HEK293 (cell line): ENCODE data around the gene CSTF1.

ENCODE experiments used
- CTCF ChIA-PET: fragments of 350-600 bp; formaldehyde crosslinking; extraction: SDS; loops from one replicate; lab custom pipeline; 2021; ENCODE audit warnings: antibody characterized with exemption; lab: Yijun Ruan, JAX
- POLR2A ChIA-PET: fragments of 300-600 bp; formaldehyde crosslinking; extraction: SDS; loops from one replicate; lab custom pipeline; 2020; ENCODE audit warnings: antibody characterized with exemption, inconsistent platforms; lab: Yijun Ruan, JAX
- H3K27ac ChIP-seq: fragments of 200-500 bp; sonication (Bioruptor generic); 2 replicates; pipeline ENCODE4 v1.5.1; 2014; ENCODE audit warnings: low read depth, low read length, control low read depth, inconsistent platforms; ENCODE audit errors: extremely low read depth
- H3K36me3 ChIP-seq, 2 experiments: fragments of 200-500 bp in 1 of 2; sonication (Bioruptor generic) in 1 of 2; 1 replicate in 1 of 2; 2 replicates in 1 of 2; pipeline ENCODE4 v1.5.1; 2014 to 2017; ENCODE audit warnings: inconsistent platforms in 2 of 2, low read length in 2 of 2; ENCODE audit not compliant: control insufficient read depth in 2 of 2, insufficient read depth in 1 of 2
- H3K4me1 ChIP-seq: fragments of 200-500 bp; sonication (Bioruptor generic); 2 replicates; pipeline ENCODE4 v1.5.1; 2014; ENCODE audit warnings: mild to moderate bottlenecking, low read length, inconsistent platforms; ENCODE audit not compliant: control insufficient read depth, insufficient read depth
- H3K4me3 ChIP-seq: 2 replicates; pipeline ENCODE4 v1.5.1; 2011; ENCODE audit warnings: low read depth, mild to moderate bottlenecking, control low read depth, low read length, moderate library complexity
- H3K9me3 ChIP-seq: fragments of 200-500 bp; sonication (Bioruptor generic); 2 replicates; pipeline ENCODE4 v1.5.1; 2014; ENCODE audit warnings: low read depth, low read length, inconsistent platforms; ENCODE audit not compliant: control insufficient read depth, insufficient read depth
- BCL11A ChIP-seq: fragments of 450-650 bp; formaldehyde crosslinking; IDR thresholded peaks from 2 replicates; pipeline ENCODE4 v1.5.1; 2016; ENCODE audit warnings: low read depth, missing biosample characterization, missing genetic modification characterization
- EGR2 ChIP-seq: fragments of 450-650 bp; formaldehyde crosslinking; IDR thresholded peaks from 2 replicates; pipeline ENCODE4 v1.5.1; 2016; ENCODE audit warnings: low read depth, missing biosample characterization, missing genetic modification characterization
- FEZF1 ChIP-seq: fragments of 450-650 bp; formaldehyde crosslinking; IDR thresholded peaks from 2 replicates; pipeline ENCODE4 v1.5.1; 2016; ENCODE audit warnings: missing biosample characterization, missing genetic modification characterization
- GLIS2 ChIP-seq: fragments of 450-650 bp; formaldehyde crosslinking; IDR thresholded peaks from 2 replicates; pipeline ENCODE4 v1.5.1; 2016; ENCODE audit warnings: missing biosample characterization, missing genetic modification characterization
- KLF10 ChIP-seq: fragments of 450-650 bp; IDR thresholded peaks from 2 replicates; pipeline ENCODE4 v1.5.1; 2018; ENCODE audit warnings: missing biosample characterization, mild to moderate bottlenecking, missing genetic modification characterization
- KLF16 ChIP-seq: fragments of 450-650 bp; formaldehyde crosslinking; IDR thresholded peaks from 2 replicates; pipeline ENCODE4 v1.5.1; 2017; ENCODE audit warnings: missing biosample characterization, missing genetic modification characterization
- MYNN ChIP-seq: fragments of 450-650 bp; formaldehyde crosslinking; IDR thresholded peaks from 2 replicates; pipeline ENCODE4 v1.5.1; 2016; ENCODE audit warnings: missing biosample characterization, missing genetic modification characterization, borderline replicate concordance
- SP7 ChIP-seq: fragments of 450-650 bp; formaldehyde crosslinking; IDR thresholded peaks from 2 replicates; pipeline ENCODE4 v1.5.1; 2016; ENCODE audit warnings: missing biosample characterization, missing genetic modification characterization
- ZBTB17 ChIP-seq: fragments of 450-650 bp; formaldehyde crosslinking; IDR thresholded peaks from 2 replicates; pipeline ENCODE4 v1.5.1; 2016; ENCODE audit warnings: missing biosample characterization, missing genetic modification characterization
- ZFHX2 ChIP-seq: fragments of 450-650 bp; formaldehyde crosslinking; conservative IDR thresholded peaks from 2 replicates; pipeline ENCODE4 v1.5.1; 2016; ENCODE audit warnings: missing biosample characterization, missing genetic modification characterization
- ZIC2 ChIP-seq: fragments of 450-650 bp; formaldehyde crosslinking; IDR thresholded peaks from 2 replicates; pipeline ENCODE4 v1.5.1; 2016; ENCODE audit warnings: missing biosample characterization, missing genetic modification characterization
- ZNF16 ChIP-seq: fragments of 450-650 bp; formaldehyde crosslinking; IDR thresholded peaks from 2 replicates; pipeline ENCODE4 v1.5.1; 2016; ENCODE audit warnings: low read depth, missing biosample characterization, missing genetic modification characterization
- ZNF169 ChIP-seq: fragments of 450-650 bp; formaldehyde crosslinking; IDR thresholded peaks from 2 replicates; pipeline ENCODE4 v1.5.1; 2016; ENCODE audit warnings: missing biosample characterization, missing genetic modification characterization
- ZNF248 ChIP-seq: fragments of 450-650 bp; formaldehyde crosslinking; IDR thresholded peaks from 2 replicates; pipeline ENCODE4 v1.5.1; 2017; ENCODE audit warnings: missing biosample characterization, missing genetic modification characterization
- ZNF274 ChIP-seq, 2 experiments: fragments of 200-500 bp in 1 of 2; fragments of 450-650 bp in 1 of 2; sonication (Bioruptor generic) in 1 of 2; formaldehyde crosslinking in 1 of 2; IDR thresholded peaks; 2 replicates each; pipeline versions ENCODE4 v1.5.1 to v1.6.1; 2014 to 2016; ENCODE audit warnings: borderline replicate concordance in 1 of 2, inconsistent platforms in 1 of 2, low read length in 1 of 2, missing biosample characterization in 1 of 2, missing genetic modification characterization in 1 of 2
- ZNF311 ChIP-seq: fragments of 450-650 bp; formaldehyde crosslinking; IDR thresholded peaks from 2 replicates; pipeline ENCODE4 v1.5.1; 2017; ENCODE audit warnings: missing biosample characterization, missing genetic modification characterization, borderline replicate concordance
- ZNF529 ChIP-seq: fragments of 450-650 bp; formaldehyde crosslinking; IDR thresholded peaks from 2 replicates; pipeline ENCODE4 v1.5.1; 2017; ENCODE audit warnings: missing genetic modification characterization, missing biosample characterization; ENCODE audit not compliant: insufficient replicate concordance
- ZNF626 ChIP-seq: fragments of 450-650 bp; sonication (Bioruptor Pico); formaldehyde crosslinking; IDR thresholded peaks from 2 replicates; pipeline ENCODE4 v1.5.1; 2018; ENCODE audit warnings: missing biosample characterization, missing genetic modification characterization, inconsistent platforms
- ZSCAN16 ChIP-seq: fragments of 450-650 bp; formaldehyde crosslinking; IDR thresholded peaks from 2 replicates; pipeline ENCODE4 v1.5.1; 2016; ENCODE audit warnings: missing biosample characterization, missing genetic modification characterization
- ZSCAN18 ChIP-seq: fragments of 450-650 bp; formaldehyde crosslinking; IDR thresholded peaks from 2 replicates; pipeline ENCODE4 v1.5.1; 2016; ENCODE audit warnings: missing biosample characterization, missing genetic modification characterization
- ZSCAN4 ChIP-seq: fragments of 450-650 bp; formaldehyde crosslinking; IDR thresholded peaks from 2 replicates; pipeline ENCODE4 v1.5.1; 2017; ENCODE audit warnings: missing biosample characterization, missing genetic modification characterization
- ZXDB ChIP-seq: fragments of 450-650 bp; formaldehyde crosslinking; IDR thresholded peaks from 2 replicates; pipeline ENCODE4 v1.5.1; 2016; ENCODE audit warnings: missing biosample characterization, missing genetic modification characterization
- TF ChIP-seq, protein P1 (sequence below): fragments of 450-650 bp; formaldehyde crosslinking; IDR thresholded peaks from 2 replicates; pipeline ENCODE4 v1.5.1; 2016; ENCODE audit warnings: missing biosample characterization, missing genetic modification characterization

CSTF1 gene

DNA sequence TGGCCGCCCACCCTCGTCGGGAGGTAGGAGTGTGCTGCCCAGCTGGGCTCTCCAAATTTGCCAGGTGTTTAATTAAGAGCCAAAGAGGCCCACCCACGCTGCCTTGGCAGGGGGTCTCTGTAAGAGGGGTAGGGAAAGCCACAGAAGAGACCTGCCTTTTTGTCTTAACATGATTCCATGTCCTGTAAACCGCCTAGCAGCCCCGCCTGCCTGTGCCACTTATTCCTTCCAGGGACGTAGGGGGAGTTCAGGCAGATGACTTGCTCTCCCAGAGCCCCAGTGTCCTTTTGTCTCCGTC, 31.6 kb upstream of the CSTF1 start:
- Histone ChIP-seq H3K27ac (no peak overlapping the region), H3K4me1 (no peaks in the 10 kb centered on the region), H3K9me3 (no peaks in the 10 kb centered on the region), H3K36me3 (peaks cover 0 to 23% of the 10 kb centered on the region in 2 experiments; a peak in 2 of 3 replicates), H3K4me3 (no peak overlapping the region)
- ChIA-PET CTCF (interaction anchor here (1.9 kb wide), 1 partner anchor 17 kb away, joined by 5 read pairs; no protein-coding TSS in a partner anchor), POLR2A (interaction anchor here (1.0 kb wide), 1 partner anchor 31 kb away, joined by 3 read pairs; the partner anchor contains the start of genes AURKA and CSTF1)
- TF ChIP-seq ZFHX2 (tag by site-specific recombination) (peak; percentile 92), ZIC2 (tag by site-specific recombination) (peak; percentile 73), ZXDB (tag by site-specific recombination) (no peak), ZNF169 (tag by site-specific recombination) (no peak), ZBTB17 (tag by site-specific recombination) (no peak), EGR2 (tag by site-specific recombination) (peak; percentile 88), ZNF274 (IDR thresholded peaks at IDR 0.05; ENCODE audit: low read length) (no peak), ZNF274 (tag by site-specific recombination; IDR thresholded peaks at IDR 0.05; ENCODE audit: borderline replicate concordance) (no peak), SP7 (tag by site-specific recombination) (0 out of 2 replicates have a peak, but pooled peaks have one; percentile 33)

- Histone ChIP-seq H3K9me3 (no peaks in the 10 kb centered on the region), H3K36me3 (peaks cover 0 to 33% of the 10 kb centered on the region in 2 experiments), H3K4me1 (no peaks in the 10 kb centered on the region), H3K4me3 (no peak overlapping the region), H3K27ac (no peak overlapping the region)
- TF ChIP-seq ZNF529 (tag by site-specific recombination): no peak
- no peak for TF ChIP-seq BCL11A
- TF ChIP-seq MYNN (tag by site-specific recombination): no peak
- TF ChIP-seq, protein P1, sequence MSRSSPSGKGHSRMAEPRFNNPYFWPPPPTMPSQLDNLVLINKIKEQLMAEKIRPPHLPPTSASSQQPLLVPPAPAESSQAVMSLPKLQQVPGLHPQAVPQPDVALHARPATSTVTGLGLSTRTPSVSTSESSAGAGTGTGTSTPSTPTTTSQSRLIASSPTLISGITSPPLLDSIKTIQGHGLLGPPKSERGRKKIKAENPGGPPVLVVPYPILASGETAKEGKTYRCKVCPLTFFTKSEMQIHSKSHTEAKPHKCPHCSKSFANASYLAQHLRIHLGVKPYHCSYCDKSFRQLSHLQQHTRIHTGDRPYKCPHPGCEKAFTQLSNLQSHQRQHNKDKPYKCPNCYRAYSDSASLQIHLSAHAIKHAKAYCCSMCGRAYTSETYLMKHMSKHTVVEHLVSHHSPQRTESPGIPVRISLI (tag by site-specific recombination): no peak
- TF ChIP-seq ZNF16 (tag by site-specific recombination): no peak
- TF ChIP-seq ZSCAN4 (tag by site-specific recombination): no peak
- TF ChIP-seq FEZF1: no peak
- no peak for TF ChIP-seq ZSCAN18 (tag by site-specific recombination)
- no peak for TF ChIP-seq ZNF248 (tag by site-specific recombination)
- no peak for TF ChIP-seq SP7 (tag by site-specific recombination)
- TF ChIP-seq ZSCAN16 (tag by site-specific recombination): no peak
- TF ChIP-seq ZNF311 (tag by site-specific recombination): no peak
- TF ChIP-seq KLF10 (tag by site-specific recombination): no peak
- no peak for TF ChIP-seq GLIS2 (tag by site-specific recombination)
- no peak for TF ChIP-seq ZNF626 (tag by site-specific recombination)
- no peak for TF ChIP-seq KLF16 (tag by site-specific recombination)
- POLR2A ChIA-PET: no interaction called here
- CTCF ChIA-PET: no interaction called here
Measured at GRCh38 chr20:56361900-56362299, 30.5 kb upstream of the CSTF1 start.
